GM19023 (cell line): ENCODE data around the gene TMEM167A.
"Not testable (repeated sequence)": the region's sequence is repeated elsewhere in the genome, so short reads cannot be mapped to it uniquely, and the experiment has no call there.

Source experiments
- ATAC-seq: cut with Tn5 transposase; IDR thresholded peaks from one replicate; pipeline ENCODE4 v1.9.1; 2021; ENCODE audit warnings: mild to moderate bottlenecking, moderate library complexity; ENCODE audit not compliant: unreplicated experiment

Gene TMEM167A

DNA sequence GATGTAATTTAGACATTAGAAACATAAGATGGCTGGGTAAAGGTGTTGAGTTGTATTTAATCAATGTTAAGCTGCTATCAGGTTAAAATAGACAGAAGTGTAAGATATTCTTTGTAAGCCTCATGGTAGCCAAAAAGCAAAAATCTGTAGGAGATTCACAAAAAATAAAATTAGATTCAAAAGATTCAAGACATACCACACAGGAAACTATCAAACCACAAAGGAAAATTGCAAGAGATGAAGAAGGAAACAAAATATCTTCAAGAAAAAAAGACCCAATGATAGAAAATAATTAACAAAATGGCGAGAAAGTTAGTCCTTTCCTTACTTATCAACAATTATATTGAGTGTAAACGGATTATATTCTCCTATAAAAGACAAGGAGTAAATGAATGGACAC lies 15.4 kb upstream of the TMEM167A start:
- no peak for ATAC-seq

- ATAC-seq, result no peak
Measured at GRCh38 chr5:83090169-83090568, 13.0 kb upstream of the TMEM167A start.

DNA sequence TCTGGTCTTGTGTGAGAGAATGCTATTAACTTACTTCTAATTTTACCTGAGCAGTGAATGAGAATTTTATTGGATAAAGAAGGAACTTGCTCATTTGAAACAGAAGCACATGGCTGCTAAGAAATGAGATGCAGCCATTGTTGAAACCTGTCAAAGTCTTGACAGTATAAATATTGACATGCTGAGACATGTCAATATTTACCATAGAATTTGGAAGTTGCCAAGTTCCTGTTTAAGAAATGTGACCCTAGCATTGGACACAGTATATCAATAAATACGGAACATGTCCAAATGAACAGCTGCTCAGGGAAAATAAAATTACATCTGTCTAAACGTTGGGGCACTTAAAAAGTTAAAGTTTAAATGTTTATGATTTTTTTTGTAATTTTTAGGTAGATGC lies 7.9 kb upstream of the TMEM167A start:
- no peak for ATAC-seq

DNA sequence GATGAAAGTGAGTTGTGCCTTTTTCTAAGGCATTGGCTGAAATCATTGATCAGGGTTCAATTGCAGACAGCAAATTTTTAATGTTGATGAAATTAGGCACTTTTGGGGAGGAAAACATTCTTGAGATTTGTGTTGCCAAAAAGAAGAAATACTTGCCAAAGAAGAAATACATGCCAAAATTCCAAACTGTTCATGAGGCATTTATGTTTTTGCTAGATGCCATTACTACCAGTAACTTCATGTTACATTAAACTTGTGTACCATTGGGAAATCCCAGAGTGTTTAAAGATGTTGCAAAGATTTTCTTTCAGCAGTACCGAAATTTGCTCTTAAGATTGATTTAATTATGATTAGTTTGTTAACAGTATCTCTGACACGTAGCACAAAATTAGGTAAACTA lies 7.1 kb upstream of the TMEM167A start:
- ATAC-seq, result no peak

GRCh38 chr5:83082750-83083149 lies 5.6 kb upstream of the TMEM167A start:
- ATAC-seq, result no peak

GRCh38 chr5:83077662-83078261 lies 568 bp upstream of the TMEM167A start:
- peak; percentile 3 for ATAC-seq

GRCh38 chr5:83072966-83073365 lies 4.2 kb downstream of the TMEM167A start:
- no peak for ATAC-seq

DNA sequence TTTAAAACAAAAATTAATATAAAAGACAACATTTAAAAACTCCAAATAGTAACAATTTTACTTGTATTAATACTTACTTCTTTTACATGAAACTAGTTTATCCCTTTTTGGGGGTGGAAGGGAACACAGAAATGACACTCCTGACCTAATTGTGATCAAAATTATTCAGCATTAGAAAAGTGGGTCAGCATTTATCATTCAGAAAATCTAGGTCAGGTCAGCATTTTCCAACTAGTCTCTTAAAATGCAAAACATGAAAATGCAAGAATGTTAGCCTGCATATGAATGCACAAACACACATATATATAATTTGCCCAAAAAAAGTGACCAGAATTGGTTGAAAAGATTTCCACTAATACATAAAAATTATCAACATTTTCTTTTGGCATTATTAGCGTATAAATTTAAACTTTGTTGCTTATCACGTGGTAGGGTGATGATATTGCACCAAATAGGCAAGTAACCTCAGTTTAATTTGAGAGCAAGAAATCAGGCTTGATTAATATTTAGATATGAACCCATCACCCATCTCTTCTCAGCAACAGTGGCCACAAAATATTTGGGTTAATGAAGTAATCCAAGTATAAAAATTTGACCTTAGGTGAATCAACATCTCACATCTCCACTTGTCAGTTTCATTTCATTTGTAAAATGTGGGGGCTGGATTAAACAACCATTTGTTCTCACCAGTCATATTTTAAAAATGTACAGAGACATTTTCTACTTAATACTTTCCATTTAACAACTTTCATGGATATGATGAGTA lies 5.7 kb downstream of the TMEM167A start:
- ATAC-seq, result no peak

- no peak for ATAC-seq
Measured at GRCh38 chr5:83069096-83069799, 7.9 kb downstream of the TMEM167A start.

- not testable (repeated sequence) for ATAC-seq
Measured at GRCh38 chr5:83067377-83067776, 9.8 kb downstream of the TMEM167A start.

DNA sequence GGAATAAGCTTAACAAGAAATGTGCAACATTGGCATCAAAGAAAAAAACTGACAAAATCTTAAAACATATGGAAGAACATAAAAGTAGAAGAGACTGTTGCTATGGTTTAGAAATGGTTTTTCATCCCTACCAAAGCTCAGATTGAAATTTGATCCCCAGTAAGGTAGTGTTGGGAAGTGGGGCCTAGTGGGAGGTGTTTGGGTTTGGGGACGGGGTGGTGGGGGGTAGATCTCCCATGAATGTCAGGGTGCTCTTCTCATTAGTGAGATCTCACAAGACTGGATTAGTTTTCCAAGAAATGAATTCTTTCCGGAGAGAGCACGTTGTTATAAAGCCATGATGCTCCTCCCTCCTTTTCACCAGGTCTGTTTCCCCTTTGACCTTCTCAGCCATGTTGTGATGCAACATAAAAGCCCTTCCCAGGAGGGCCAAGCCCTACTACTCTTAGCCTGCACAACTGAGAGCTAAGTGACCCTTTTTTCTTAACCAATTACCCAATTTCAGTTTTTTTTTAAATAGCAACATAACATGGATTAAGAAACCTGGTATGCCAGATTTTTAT lies 10.6 kb downstream of the TMEM167A start:
- no peak for ATAC-seq

GRCh38 chr5:83059341-83059740 lies 17.9 kb downstream of the TMEM167A start:
- no peak for ATAC-seq

DNA sequence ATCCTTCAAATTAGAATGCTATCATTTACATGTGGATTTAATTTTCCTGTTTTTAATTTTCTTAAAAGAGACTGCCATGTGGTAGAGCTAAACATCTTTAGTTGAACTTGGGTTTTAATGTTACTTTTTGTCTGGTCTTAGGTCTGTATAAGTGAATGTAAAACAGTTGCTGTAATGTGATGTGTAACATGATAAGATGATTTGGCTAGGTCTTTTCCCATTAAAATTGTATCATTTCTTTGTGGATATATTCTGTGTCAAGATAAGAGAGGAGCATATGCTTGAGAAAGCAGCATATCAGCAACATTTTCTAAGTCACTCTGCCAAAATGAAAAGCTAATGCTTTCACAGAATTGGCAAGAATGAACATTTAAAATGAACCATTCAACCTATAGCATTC lies 18.5 kb downstream of the TMEM167A start:
- ATAC-seq, result no peak

DNA sequence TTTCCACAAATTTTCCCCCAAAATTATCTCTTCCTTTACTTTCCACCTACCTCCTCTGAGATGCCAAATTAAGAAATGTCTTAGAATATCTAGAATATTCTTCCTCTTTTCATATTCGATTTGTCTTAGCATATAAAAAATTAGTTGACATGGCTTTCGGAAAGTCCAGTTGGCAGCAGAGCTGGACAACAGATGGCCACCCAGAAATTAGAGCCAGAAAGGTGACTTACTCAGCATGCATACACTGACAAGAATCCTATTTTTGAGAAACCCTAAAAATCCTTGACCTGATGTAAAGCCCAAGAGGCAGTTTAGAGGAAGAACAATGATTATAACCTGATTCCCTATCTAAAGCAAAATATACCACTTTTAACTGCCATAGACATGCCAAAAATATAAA lies 22.0 kb downstream of the TMEM167A start:
- ATAC-seq, result no peak

DNA sequence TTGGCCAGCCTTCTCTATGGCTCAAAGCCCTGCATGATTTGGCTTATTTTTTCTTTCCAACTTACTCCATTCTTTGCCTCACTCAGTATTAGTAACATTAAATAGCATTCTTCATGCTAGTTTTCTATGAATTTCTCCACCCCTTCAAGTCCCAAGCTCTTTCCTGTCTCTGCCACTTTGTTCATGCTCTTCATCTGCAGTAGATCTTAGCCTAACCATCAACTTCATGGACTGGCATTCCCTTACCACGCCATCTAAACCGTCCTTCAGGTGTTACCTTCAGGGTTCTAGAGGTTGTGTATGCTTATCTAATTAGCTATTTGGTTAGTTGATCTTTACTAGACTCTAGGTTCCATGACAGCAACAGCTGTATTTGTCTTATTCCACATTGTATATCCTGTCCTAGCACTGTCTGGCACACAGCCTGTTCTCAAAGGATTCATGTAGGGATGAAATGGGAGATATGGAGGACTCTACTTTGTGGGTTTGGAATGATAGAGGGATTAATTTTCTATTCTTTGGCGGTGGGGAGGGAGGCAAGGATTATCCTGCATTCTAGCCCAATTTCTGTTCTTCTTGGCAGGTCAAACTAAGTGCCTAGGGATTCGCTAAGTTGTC lies 26.4 kb downstream of the TMEM167A start:
- no peak for ATAC-seq

GRCh38 chr5:83049370-83049885 lies 27.8 kb downstream of the TMEM167A start:
- no peak for ATAC-seq

GRCh38 chr5:83048811-83049210 lies 28.4 kb downstream of the TMEM167A start:
- ATAC-seq, result no peak

GRCh38 chr5:83048277-83048676 lies 28.9 kb downstream of the TMEM167A start:
- no peak for ATAC-seq

- ATAC-seq, result no peak
Measured at GRCh38 chr5:83044926-83045325, 32.3 kb downstream of the TMEM167A start.

- ATAC-seq, result no peak
Measured at GRCh38 chr5:83042507-83042906, 34.7 kb downstream of the TMEM167A start.

- ATAC-seq, result no peak
Measured at GRCh38 chr5:83038924-83039323, 38.3 kb downstream of the TMEM167A start.
